GM18907 (cell line): ENCODE measurements around the gene CCDC85A.

Experiments used
- ATAC-seq: cut with Tn5 transposase; IDR thresholded peaks from one replicate; pipeline ENCODE4 v1.9.1; 2021; ENCODE audit warnings: mild to moderate bottlenecking, moderate library complexity; ENCODE audit not compliant: unreplicated experiment

The CCDC85A gene

GRCh38 chr2:56348392-56349210 is 164.8 kb downstream of the CCDC85A start:
- no peak for ATAC-seq

GRCh38 chr2:56357655-56358295 is 174.0 kb downstream of the CCDC85A start:
- no peak for ATAC-seq

DNA sequence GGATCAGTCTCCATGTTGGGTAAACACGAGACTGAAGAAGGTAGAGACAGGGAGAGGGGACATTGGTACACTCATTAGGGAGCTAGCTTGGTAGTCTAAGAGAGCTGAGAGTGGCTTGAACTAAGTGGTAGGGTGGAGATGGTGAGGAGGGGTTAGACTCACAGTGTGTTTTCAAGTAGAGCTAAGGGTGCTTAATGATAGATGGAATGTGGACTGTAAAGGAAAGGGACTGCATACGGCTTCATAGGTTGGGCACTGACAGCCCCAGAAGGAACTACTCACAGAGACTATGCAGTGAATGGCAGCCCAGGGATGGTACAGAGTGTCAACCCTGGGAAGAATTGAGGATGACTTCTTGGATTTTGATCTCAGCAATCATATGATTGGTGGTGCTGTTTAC is 178.1 kb downstream of the CCDC85A start:
- ATAC-seq = no peak

DNA sequence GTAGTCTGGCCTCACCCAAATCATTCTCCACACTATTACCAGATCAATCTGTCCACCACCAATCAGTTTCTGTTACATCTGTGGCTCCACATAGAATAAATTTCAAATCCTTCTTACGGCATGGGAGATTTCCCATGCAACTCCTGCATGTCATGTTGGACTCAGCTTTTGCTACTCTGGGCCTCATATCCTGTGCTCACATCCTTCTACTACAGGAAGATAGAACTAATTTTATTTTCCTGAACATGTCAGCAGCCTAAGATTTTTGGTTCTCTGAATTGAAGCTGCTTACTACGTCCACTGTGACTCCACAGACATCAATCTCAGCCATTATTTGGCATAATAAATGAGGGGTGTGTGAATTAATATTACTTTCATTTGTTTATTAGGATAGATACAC is 181.1 kb downstream of the CCDC85A start:
- ATAC-seq = no peak

DNA sequence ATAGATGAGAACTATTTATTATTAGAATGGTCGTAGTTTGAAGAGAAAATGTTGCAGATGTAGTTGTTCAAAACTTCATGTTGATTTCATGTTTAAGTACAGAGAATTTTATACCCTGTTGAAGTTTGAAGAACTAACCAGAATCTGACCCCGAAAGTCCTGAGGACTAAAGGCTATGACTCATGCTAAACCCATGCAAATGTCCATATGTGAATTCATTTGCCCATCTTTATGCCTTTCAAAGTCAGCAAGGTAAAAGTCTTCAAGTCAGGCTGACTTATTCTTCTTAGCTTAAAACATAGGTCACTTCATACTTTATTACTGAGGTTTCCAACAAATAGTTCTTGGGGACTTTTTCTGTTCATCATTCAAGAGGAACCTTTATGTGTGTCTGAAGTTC is 185.5 kb downstream of the CCDC85A start:
- ATAC-seq = no peak

DNA sequence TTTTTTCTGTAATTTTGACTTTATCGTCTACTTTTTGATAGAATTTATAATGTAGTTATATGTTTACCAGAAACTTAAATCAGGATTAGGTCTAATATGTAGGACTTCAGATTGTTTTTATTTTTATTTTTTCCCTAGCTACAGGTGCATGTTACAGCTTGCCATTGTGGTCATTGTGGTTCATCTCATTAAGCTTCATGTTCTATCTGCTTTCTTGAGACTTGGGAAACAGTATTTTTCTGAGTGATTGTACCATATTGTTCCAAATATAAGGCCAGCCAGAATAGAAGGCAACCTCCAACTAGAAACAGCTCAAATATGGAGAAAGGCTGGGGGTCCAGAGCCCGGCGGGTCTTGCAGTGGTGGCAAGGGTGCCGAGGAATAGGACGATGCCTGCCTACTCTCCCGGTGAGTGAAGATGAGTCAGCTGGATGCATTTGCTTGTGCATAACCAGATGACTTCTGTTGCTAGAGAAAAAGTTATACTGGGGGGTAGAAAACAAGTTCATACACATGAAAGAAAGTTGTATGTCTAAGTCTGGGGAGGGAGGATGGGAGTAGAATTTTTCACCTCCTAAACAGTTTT is 188.4 kb downstream of the CCDC85A start:
- ATAC-seq = no peak

DNA sequence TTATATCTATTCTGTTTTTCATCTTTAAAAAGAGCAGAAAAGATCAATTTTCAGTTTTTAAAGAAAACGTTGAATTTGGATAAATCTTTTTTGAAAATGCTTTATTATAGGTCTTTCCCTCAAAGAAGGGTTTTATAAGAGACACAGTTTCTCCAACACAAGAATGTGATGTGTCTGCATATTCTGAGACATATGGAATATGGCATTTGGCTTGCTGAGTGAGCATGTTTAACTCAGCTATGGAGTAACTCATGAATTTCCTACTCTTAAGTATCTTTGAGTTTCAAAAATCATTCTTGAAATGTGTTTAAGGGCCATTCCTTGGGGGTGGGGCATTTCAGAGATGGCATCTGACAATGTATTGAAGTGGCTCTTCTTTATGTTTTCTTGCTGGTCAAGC is 191.5 kb downstream of the CCDC85A start:
- ATAC-seq = no peak

- no peak for ATAC-seq
Measured at GRCh38 chr2:56376699-56377665, 193.2 kb downstream of the CCDC85A start.

GRCh38 chr2:56379066-56379465 is 195.3 kb downstream of the CCDC85A start:
- ATAC-seq = no peak

- no peak for ATAC-seq
Measured at GRCh38 chr2:56380861-56381260, 197.1 kb downstream of the CCDC85A start.

GRCh38 chr2:56382466-56382865 is 198.7 kb downstream of the CCDC85A start:
- no peak for ATAC-seq

GRCh38 chr2:56386657-56387056 is 202.9 kb downstream of the CCDC85A start:
- ATAC-seq = no peak

DNA sequence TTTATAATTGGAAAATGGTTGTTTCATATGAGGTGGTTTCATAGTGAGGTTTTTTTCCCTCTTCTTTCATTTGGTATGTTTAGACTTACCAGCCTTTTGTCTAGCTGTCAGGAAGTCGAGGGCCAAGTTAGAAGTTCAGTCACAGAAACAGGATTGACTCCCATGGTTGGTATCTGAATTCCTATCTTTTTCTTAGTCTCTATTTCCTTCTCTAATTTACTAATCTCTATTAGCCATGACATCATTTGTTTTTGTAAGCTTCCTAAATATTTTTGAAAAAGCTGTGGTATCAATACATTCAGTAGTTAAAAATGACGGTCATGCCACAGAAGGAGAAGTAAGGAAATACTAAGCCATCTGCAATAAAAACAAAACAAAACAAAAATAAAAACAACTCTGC is 206.9 kb downstream of the CCDC85A start:
- no peak for ATAC-seq

DNA sequence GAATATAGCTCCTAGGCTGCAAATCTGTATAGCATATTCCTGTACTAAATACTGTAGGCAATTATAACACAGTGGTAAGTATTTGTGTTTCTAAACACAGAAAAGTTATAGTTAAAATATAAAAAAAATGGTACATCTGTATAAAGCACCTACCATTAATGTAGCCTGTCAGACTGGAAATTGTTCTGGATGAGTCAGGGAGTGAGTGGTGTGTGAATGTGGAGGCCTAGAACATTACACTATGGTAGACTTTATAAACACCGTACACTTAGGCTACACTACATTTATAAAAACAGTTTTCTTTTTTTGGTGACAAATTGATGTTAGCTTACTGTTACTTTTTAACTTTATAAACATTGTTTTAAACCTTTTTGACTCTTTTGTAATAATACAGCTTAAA is 226.3 kb downstream of the CCDC85A start:
- no peak for ATAC-seq

GRCh38 chr2:56416500-56417176 is 232.8 kb downstream of the CCDC85A start:
- ATAC-seq = no peak
